NB4 (cell line): Measurements from ENCODE around the gene MAN1A1.

Experiments used
- DNase-seq: peaks from one replicate; pipeline ENCODE4 v3.0.0; 2010; ENCODE audit warnings: low read depth
- H3K4me3 ChIP-seq: one replicate; pipeline ENCODE4 v1.5.1; 2011; ENCODE audit warnings: mild to moderate bottlenecking, low read depth, low read length, moderate library complexity
- CTCF ChIP-seq: IDR thresholded peaks from one replicate; pipeline ENCODE4 v1.5.1; 2012; ENCODE audit warnings: low read depth, low read length
- MAX ChIP-seq: IDR thresholded peaks from 2 replicates; pipeline ENCODE4 v1.6.1; 2011; ENCODE audit warnings: low read depth, low read length
- MYC ChIP-seq: IDR thresholded peaks from 2 replicates; pipeline ENCODE4 v1.6.1; 2011; ENCODE audit warnings: low read depth, low read length
- POLR2A ChIP-seq: IDR thresholded peaks from 2 replicates; pipeline ENCODE4 v1.6.1; 2011; ENCODE audit warnings: mild to moderate bottlenecking; ENCODE audit not compliant: insufficient read length; ENCODE audit errors: extremely low read depth

Gene MAN1A1

GRCh38 chr6:119339941-119340456 is 9.6 kb downstream of the MAN1A1 start:
- H3K4me3 ChIP-seq = no peak overlapping the region
- TF ChIP-seq CTCF (no peak), POLR2A (no peak), MAX (no peak), MYC (no peak)
- no peak for DNase-seq

GRCh38 chr6:119337762-119338161 is 11.8 kb downstream of the MAN1A1 start:
- no peak for DNase-seq
- no peak overlapping the region for H3K4me3 ChIP-seq
- TF ChIP-seq MAX (no peak), POLR2A (no peak), CTCF (no peak), MYC (no peak)

GRCh38 chr6:119337252-119337651 is 12.3 kb downstream of the MAN1A1 start:
- DNase-seq = no peak
- H3K4me3 ChIP-seq = no peak overlapping the region
- TF ChIP-seq POLR2A (no peak), MYC (no peak), MAX (no peak), CTCF (no peak)

- no peak for DNase-seq
- no peak overlapping the region for H3K4me3 ChIP-seq
- no peak for TF ChIP-seq MAX
- TF ChIP-seq POLR2A = no peak
Observed at GRCh38 chr6:119334535-119335264, 14.9 kb downstream of the MAN1A1 start.

- TF ChIP-seq POLR2A = no peak
- no peak for TF ChIP-seq MYC
- TF ChIP-seq MAX = no peak
- no peak for TF ChIP-seq CTCF
- DNase-seq = no peak
Observed at GRCh38 chr6:119333707-119334295, 15.8 kb downstream of the MAN1A1 start.

GRCh38 chr6:119333063-119333609 is 16.4 kb downstream of the MAN1A1 start:
- H3K4me3 ChIP-seq = no peak overlapping the region
- no peak for DNase-seq
- TF ChIP-seq MYC = no peak
- TF ChIP-seq POLR2A = no peak
- TF ChIP-seq CTCF = no peak
- TF ChIP-seq MAX = no peak

More at GRCh38 chr6:119333707-119334295, 15.8 kb downstream of the MAN1A1 start:
- no peak overlapping the region for H3K4me3 ChIP-seq
